Brain microvascular endothelial cell (primary cell): Measurements from ENCODE around the gene OR4A15.

Experiments used
- DNase-seq: peaks from one replicate; pipeline ENCODE4 v3.0.0-alpha.2; 2020
- H3K27ac ChIP-seq: fragments of 250-450 bp; sonication (Bioruptor Pico); 2 replicates; pipeline ENCODE4 v1.5.1; 2020; ENCODE audit warnings: mild to moderate bottlenecking, moderate library complexity
- H3K27me3 ChIP-seq: fragments of 250-450 bp; sonication (Bioruptor Pico); replicated peaks from 2 replicates; pipeline ENCODE4 v1.5.1; 2020; ENCODE audit warnings: mild to moderate bottlenecking
- H3K36me3 ChIP-seq: fragments of 250-450 bp; sonication (Bioruptor Pico); replicated peaks from 2 replicates; pipeline ENCODE4 v1.5.1; 2020; ENCODE audit warnings: mild to moderate bottlenecking
- H3K4me3 ChIP-seq: 2 replicates; pipeline ENCODE4 v1.5.1; 2011; ENCODE audit warnings: low read depth, mild to moderate bottlenecking, control low read depth, low read length, moderate library complexity
- CTCF ChIP-seq: IDR thresholded peaks from 2 replicates; pipeline ENCODE4 v1.5.1; 2011; ENCODE audit warnings: low read depth, mild to moderate bottlenecking, moderate library complexity, low read length, control low read depth, inconsistent platforms; ENCODE audit errors: missing control alignments
- in situ Hi-C: cut with HindIII; loops from 2 replicates; pipeline ENCODE4 v1.10.0; 2017; ENCODE audit warnings: low sequenced_read_pairs, low pct_ligation_motif_present

Gene OR4A15

GRCh38 chr11:55367674-55368073, at the start of gene OR4A15:
Gene OR4A15, plus strand, starts transcription at chr11:55367974. Its CDS starts 0 bp downstream, at chr11:55367974.
- TF ChIP-seq CTCF: no peak
- DNase-seq: no peak
- H3K27ac ChIP-seq: no peak within 1 kb of the TSS
- in situ Hi-C loops: no loop called here
- H3K27me3 ChIP-seq: no peaks in the 10 kb centered on the region
- H3K36me3 ChIP-seq: no peaks in the 10 kb centered on the region
- no peak within 1 kb of the TSS for H3K4me3 ChIP-seq

- no peak overlapping the region for H3K27ac ChIP-seq
- H3K27me3 ChIP-seq: no peaks in the 10 kb centered on the region
- no peak for TF ChIP-seq CTCF
- H3K4me3 ChIP-seq: no peak overlapping the region
- H3K36me3 ChIP-seq: no peaks in the 10 kb centered on the region
- in situ Hi-C loops: no loop called here
- no peak for DNase-seq
Observed at GRCh38 chr11:55324500-55324899, 43.3 kb upstream of the OR4A15 start.

GRCh38 chr11:55342901-55343300, 24.9 kb upstream of the OR4A15 start, which contains the start of gene OR4A16:
Gene OR4A16, plus strand, starts transcription at chr11:55343201. Its CDS starts 0 bp downstream, at chr11:55343201.
- Histone ChIP-seq H3K4me3 (no peak within 1 kb of the TSS), H3K36me3 (no peaks in the 10 kb centered on the region), H3K27ac (no peak within 1 kb of the TSS), H3K27me3 (no peaks in the 10 kb centered on the region)
- in situ Hi-C loops: no loop called here
- no peak for TF ChIP-seq CTCF
- DNase-seq: no peak

GRCh38 chr11:55345306-55345705, 22.5 kb upstream of the OR4A15 start:
- H3K4me3 ChIP-seq: no peak overlapping the region
- no peak overlapping the region for H3K27ac ChIP-seq
- H3K36me3 ChIP-seq: no peaks in the 10 kb centered on the region
- no peaks in the 10 kb centered on the region for H3K27me3 ChIP-seq
- TF ChIP-seq CTCF: no peak
- no peak for DNase-seq
- in situ Hi-C loops: no loop called here

GRCh38 chr11:55349032-55349431, 18.7 kb upstream of the OR4A15 start:
- Histone ChIP-seq H3K36me3 (no peaks in the 10 kb centered on the region), H3K4me3 (no peak overlapping the region), H3K27ac (no peak overlapping the region), H3K27me3 (no peaks in the 10 kb centered on the region)
- no peak for DNase-seq
- no peak for TF ChIP-seq CTCF
- in situ Hi-C loops: no loop called here

GRCh38 chr11:55357560-55358184, 10.1 kb upstream of the OR4A15 start:
- in situ Hi-C loops: no loop called here
- DNase-seq: no peak
- no peaks in the 10 kb centered on the region for H3K36me3 ChIP-seq
- no peak overlapping the region for H3K4me3 ChIP-seq
- TF ChIP-seq CTCF: no peak
- H3K27me3 ChIP-seq: no peaks in the 10 kb centered on the region
- H3K27ac ChIP-seq: no peak overlapping the region
